HG02763 (cell line): ENCODE data around the gene RNF39.
"Not testable (repeated sequence)": the region's sequence is repeated elsewhere in the genome, so short reads cannot be mapped to it uniquely, and the experiment has no call there.

Experiments used
- ATAC-seq: cut with Tn5 transposase; IDR thresholded peaks from one replicate; pipeline ENCODE4 v1.9.1; 2021; ENCODE audit warnings: mild to moderate bottlenecking, moderate library complexity; ENCODE audit not compliant: unreplicated experiment

Gene RNF39

GRCh38 chr6:30062471-30063178 is 12.9 kb downstream of the RNF39 start:
- no peak for ATAC-seq

- peak; percentile 12 for ATAC-seq
Observed at GRCh38 chr6:30061858-30062458, 13.6 kb downstream of the RNF39 start.

- ATAC-seq, result peak; percentile 93
Observed at GRCh38 chr6:30061092-30061857, 14.3 kb downstream of the RNF39 start, which contains the start of gene POLR1H. Gene POLR1H (plus strand): TSS chr6:30061265. CDS start chr6:30061525, 260 bp downstream.

- no peak for ATAC-seq
Observed at GRCh38 chr6:30060606-30061091, 14.9 kb downstream of the RNF39 start.

- ATAC-seq, result no peak
Observed at GRCh38 chr6:30055513-30055912, 20.1 kb downstream of the RNF39 start.

GRCh38 chr6:30053682-30054081 is 21.9 kb downstream of the RNF39 start:
- no peak for ATAC-seq

- ATAC-seq, result no peak
Observed at GRCh38 chr6:30047220-30047619, 28.3 kb downstream of the RNF39 start.

GRCh38 chr6:30044630-30045029 is 30.9 kb downstream of the RNF39 start:
- no peak for ATAC-seq

GRCh38 chr6:30043744-30044143 is 31.8 kb downstream of the RNF39 start:
- no peak for ATAC-seq

GRCh38 chr6:30042914-30043313 is 32.7 kb downstream of the RNF39 start:
- no peak for ATAC-seq

- ATAC-seq, result no peak
Observed at GRCh38 chr6:30042476-30042875, 33.1 kb downstream of the RNF39 start.

- no peak for ATAC-seq
Observed at GRCh38 chr6:30041821-30042220, 33.7 kb downstream of the RNF39 start.

GRCh38 chr6:30041221-30041620 is 34.3 kb downstream of the RNF39 start:
- no peak for ATAC-seq

- no peak for ATAC-seq
Observed at GRCh38 chr6:30037182-30037788, 38.3 kb downstream of the RNF39 start.

GRCh38 chr6:30035784-30036183 is 39.8 kb downstream of the RNF39 start:
- no peak for ATAC-seq

- ATAC-seq, result not testable (repeated sequence)
Observed at GRCh38 chr6:30033440-30033839, 42.1 kb downstream of the RNF39 start.

GRCh38 chr6:30031381-30031780 is 44.2 kb downstream of the RNF39 start:
- ATAC-seq, result no peak

- no peak for ATAC-seq
Observed at GRCh38 chr6:30029588-30029987, 46.0 kb downstream of the RNF39 start.

GRCh38 chr6:30025186-30025585 is 50.4 kb downstream of the RNF39 start:
- ATAC-seq, result no peak

- not testable (repeated sequence) for ATAC-seq
Observed at GRCh38 chr6:30022712-30023111, 52.9 kb downstream of the RNF39 start.

GRCh38 chr6:30022189-30022588 is 53.4 kb downstream of the RNF39 start:
- no peak for ATAC-seq
